Measurements from ENCODE around the gene KIF1B. TPM values are rescaled to one million over a fixed set of nuclear protein-coding genes. Genes with fewer than 3 reads are reported as not detected.

KIF1B gene
- total RNA-seq, 2 experiments from 2014 or later: 13.4 to 13.9 TPM

GRCh38 chr1:10288029-10288615 is 77.8 kb downstream of the KIF1B start:
- no peak for DNase-seq
- H3K27me3 Mint-ChIP-seq: no peaks in the 10 kb centered on the region
- no peaks in the 10 kb centered on the region for H3K9me3 Mint-ChIP-seq
- no peak overlapping the region for H3K27ac Mint-ChIP-seq
- H3K4me3 Mint-ChIP-seq: no peak overlapping the region
- no peak for ATAC-seq (ENCODE audit: low read depth)
- POLR2A ChIA-PET: no interaction called here
- peaks cover 4% of the 10 kb centered on the region for H3K36me3 Mint-ChIP-seq
- H3K4me1 Mint-ChIP-seq: peaks cover 1% of the 10 kb centered on the region

DNA sequence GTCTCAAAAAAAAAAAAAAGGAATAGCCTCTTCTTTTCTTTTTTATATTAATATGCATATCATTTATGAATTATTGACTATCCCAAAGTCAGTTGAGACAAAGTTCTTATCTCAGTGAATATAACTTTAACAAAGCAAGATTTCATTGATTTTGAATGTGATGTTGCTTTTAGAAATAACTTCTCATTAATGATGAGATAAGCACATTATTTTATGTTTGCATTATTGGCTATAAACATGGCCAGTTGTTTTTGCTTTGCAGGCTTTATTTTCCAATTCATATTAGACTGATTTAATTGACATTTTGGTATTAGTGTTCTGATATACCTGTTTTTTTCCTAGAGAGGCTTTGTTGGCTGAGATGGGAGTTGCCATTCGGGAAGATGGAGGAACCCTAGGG is 81.3 kb downstream of the KIF1B start:
- peaks cover 7% of the 10 kb centered on the region for H3K36me3 Mint-ChIP-seq
- H3K27me3 Mint-ChIP-seq: no peaks in the 10 kb centered on the region
- no peaks in the 10 kb centered on the region for H3K9me3 Mint-ChIP-seq
- no peak for DNase-seq
- no peaks in the 10 kb centered on the region for H3K4me1 Mint-ChIP-seq
- POLR2A ChIA-PET: no interaction called here
- no peak overlapping the region for H3K4me3 Mint-ChIP-seq
- H3K27ac Mint-ChIP-seq: no peak overlapping the region
- ATAC-seq (ENCODE audit: low read depth): no peak

DNA sequence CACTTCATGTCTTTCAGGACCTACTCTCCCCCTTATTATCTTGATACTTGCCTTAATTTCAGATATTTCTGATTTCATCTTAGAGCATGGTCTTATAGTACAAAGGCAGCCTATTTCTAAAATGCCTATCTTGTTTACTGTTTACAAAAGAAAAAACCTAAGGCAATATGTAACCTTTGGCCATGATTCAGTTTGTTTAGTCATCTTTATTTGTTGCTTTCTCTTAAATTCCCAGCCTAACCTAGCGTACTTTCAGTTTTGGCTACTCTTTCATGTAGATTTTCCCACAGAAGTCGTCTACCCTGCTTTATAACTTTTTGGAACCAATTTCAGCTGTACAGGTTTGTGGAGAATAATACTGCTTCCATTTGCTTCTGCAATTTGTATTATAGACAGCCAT is 81.8 kb downstream of the KIF1B start:
- peaks cover 10% of the 10 kb centered on the region for H3K36me3 Mint-ChIP-seq
- ATAC-seq (ENCODE audit: low read depth) (no peak), DNase-seq (no peak)
- no peak overlapping the region for H3K27ac Mint-ChIP-seq
- no peaks in the 10 kb centered on the region for H3K4me1 Mint-ChIP-seq
- no peaks in the 10 kb centered on the region for H3K9me3 Mint-ChIP-seq
- no peaks in the 10 kb centered on the region for H3K27me3 Mint-ChIP-seq
- POLR2A ChIA-PET: no interaction called here
- H3K4me3 Mint-ChIP-seq: no peak overlapping the region

DNA sequence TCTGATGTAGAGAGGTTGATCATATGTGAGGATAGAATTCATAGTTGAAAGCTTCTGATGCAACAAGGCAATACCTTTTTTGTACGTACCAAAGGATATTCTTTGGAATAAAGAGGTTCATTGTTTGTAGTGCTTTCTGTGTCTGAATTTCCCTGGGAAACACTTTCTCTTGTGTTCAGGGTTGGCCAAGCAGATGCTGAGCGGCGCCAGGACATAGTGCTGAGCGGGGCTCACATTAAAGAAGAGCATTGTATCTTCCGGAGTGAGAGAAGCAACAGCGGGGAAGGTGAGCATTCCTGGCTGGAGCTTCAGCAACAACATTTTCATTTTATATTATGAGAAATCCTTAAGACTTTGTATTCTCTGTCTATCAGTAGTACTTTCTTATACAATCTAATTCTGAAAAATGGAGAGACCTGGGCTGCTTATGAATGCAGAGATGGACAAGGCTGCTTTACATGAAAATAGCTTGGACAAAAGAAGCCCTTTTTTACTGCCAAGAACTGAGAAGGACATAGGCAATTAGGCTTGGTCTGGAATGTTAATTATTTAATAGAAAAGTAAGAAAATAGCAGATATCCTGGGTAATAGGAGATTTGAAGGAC is 85.2 kb downstream of the KIF1B start:
- POLR2A ChIA-PET: no interaction called here
- H3K4me3 Mint-ChIP-seq: no peak overlapping the region

GRCh38 chr1:10299151-10299550 is 88.8 kb downstream of the KIF1B start:
- DNase-seq (no peak), ATAC-seq (ENCODE audit: low read depth) (no peak)
- Mint-ChIP-seq H3K4me3 (no peak overlapping the region), H3K27ac (no peak overlapping the region), H3K9me3 (no peaks in the 10 kb centered on the region), H3K27me3 (no peaks in the 10 kb centered on the region), H3K4me1 (no peaks in the 10 kb centered on the region), H3K36me3 (peaks cover 17% of the 10 kb centered on the region)
- POLR2A ChIA-PET: no interaction called here

More for the DNA sequence above, 85.2 kb downstream of the KIF1B start:
- no peak for ATAC-seq (ENCODE audit: low read depth)
- Mint-ChIP-seq H3K27me3 (no peaks in the 10 kb centered on the region), H3K36me3 (peaks cover 15% of the 10 kb centered on the region), H3K4me1 (no peaks in the 10 kb centered on the region), H3K9me3 (no peaks in the 10 kb centered on the region), H3K27ac (no peak overlapping the region)
- no peak for DNase-seq

DNA sequence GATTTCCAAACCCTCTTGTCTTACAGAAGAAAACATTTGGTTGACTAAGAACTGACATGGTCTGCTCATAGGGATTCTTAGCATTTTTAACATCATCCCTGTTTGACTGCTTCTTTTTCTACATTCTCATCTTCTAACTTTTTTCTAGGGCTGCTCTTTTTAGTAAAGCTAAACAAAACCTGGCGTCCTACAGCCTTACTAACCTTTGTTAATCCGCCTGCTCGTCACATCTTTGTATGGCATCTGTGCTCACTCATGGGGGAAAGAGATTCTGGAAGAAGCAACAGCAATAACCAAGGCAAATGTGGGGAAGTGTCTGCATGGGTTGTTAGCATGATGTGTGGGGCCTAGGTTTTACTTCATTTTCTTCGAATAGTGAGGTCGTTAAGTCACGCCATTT is 92.0 kb downstream of the KIF1B start:
- POLR2A ChIA-PET: no interaction called here
- ATAC-seq (ENCODE audit: low read depth) (no peak), DNase-seq (no peak)
- H3K4me1 Mint-ChIP-seq: no peaks in the 10 kb centered on the region
- peaks cover 12% of the 10 kb centered on the region for H3K36me3 Mint-ChIP-seq
- H3K27me3 Mint-ChIP-seq: no peaks in the 10 kb centered on the region
- no peak overlapping the region for H3K27ac Mint-ChIP-seq
- H3K4me3 Mint-ChIP-seq: no peak overlapping the region
- no peaks in the 10 kb centered on the region for H3K9me3 Mint-ChIP-seq

DNA sequence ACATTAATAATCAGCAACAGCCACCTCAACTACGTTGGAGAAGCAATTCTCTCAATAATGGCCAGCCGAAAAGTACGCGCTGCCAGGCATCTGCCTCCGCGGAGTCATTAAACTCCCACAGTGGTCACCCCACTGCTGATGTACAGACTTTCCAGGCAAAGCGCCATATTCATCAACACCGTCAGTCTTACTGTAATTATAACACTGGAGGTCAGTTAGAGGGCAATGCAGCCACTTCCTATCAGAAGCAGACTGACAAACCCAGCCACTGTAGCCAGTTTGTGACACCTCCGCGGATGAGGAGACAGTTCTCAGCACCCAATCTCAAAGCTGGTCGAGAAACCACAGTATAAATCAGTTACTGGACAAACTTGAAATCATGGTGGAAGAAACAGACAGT is 93.9 kb downstream of the KIF1B start:
- H3K27ac Mint-ChIP-seq: no peak overlapping the region
- H3K4me3 Mint-ChIP-seq: no peak overlapping the region
- no peaks in the 10 kb centered on the region for H3K27me3 Mint-ChIP-seq
- ATAC-seq (ENCODE audit: low read depth) (no peak), DNase-seq (no peak)
- POLR2A ChIA-PET: no interaction called here
- H3K4me1 Mint-ChIP-seq: peaks cover 3% of the 10 kb centered on the region
- peaks cover 6% of the 10 kb centered on the region for H3K36me3 Mint-ChIP-seq
- no peaks in the 10 kb centered on the region for H3K9me3 Mint-ChIP-seq

DNA sequence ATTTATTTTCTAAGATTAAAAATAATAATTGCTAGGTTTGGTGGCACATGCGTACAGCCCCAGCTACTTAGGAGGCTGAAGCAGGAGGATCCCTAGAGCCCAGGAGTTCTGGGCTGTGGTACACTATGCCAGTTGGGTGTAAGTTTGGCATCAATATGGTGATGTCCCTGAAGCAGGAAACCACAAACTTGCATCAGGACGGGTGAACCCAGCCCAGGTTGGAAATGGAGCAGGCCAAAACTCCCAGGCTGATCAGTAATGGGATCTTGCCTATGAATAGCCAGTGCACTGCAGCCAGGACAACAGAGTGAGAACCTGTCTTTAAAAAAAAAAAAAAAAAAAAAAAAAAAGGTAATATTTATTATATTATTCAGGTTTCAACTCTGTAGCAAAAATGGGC is 96.1 kb downstream of the KIF1B start:
- Mint-ChIP-seq H3K4me3 (no peak overlapping the region), H3K27ac (no peak overlapping the region), H3K4me1 (peaks cover 3% of the 10 kb centered on the region), H3K27me3 (no peaks in the 10 kb centered on the region), H3K36me3 (peaks cover 6% of the 10 kb centered on the region), H3K9me3 (no peaks in the 10 kb centered on the region)
- no peak for ATAC-seq (ENCODE audit: low read depth)
- POLR2A ChIA-PET: no interaction called here
- DNase-seq: no peak

- H3K36me3 Mint-ChIP-seq: peaks cover 9% of the 10 kb centered on the region
- H3K9me3 Mint-ChIP-seq: no peaks in the 10 kb centered on the region
- H3K4me3 Mint-ChIP-seq: no peak overlapping the region
- H3K4me1 Mint-ChIP-seq: peaks cover 3% of the 10 kb centered on the region
- POLR2A ChIA-PET: no interaction called here
- DNase-seq (no peak), ATAC-seq (ENCODE audit: low read depth) (no peak)
- no peak overlapping the region for H3K27ac Mint-ChIP-seq
- H3K27me3 Mint-ChIP-seq: no peaks in the 10 kb centered on the region
Observed at GRCh38 chr1:10308001-10308400, 97.6 kb downstream of the KIF1B start.

DNA sequence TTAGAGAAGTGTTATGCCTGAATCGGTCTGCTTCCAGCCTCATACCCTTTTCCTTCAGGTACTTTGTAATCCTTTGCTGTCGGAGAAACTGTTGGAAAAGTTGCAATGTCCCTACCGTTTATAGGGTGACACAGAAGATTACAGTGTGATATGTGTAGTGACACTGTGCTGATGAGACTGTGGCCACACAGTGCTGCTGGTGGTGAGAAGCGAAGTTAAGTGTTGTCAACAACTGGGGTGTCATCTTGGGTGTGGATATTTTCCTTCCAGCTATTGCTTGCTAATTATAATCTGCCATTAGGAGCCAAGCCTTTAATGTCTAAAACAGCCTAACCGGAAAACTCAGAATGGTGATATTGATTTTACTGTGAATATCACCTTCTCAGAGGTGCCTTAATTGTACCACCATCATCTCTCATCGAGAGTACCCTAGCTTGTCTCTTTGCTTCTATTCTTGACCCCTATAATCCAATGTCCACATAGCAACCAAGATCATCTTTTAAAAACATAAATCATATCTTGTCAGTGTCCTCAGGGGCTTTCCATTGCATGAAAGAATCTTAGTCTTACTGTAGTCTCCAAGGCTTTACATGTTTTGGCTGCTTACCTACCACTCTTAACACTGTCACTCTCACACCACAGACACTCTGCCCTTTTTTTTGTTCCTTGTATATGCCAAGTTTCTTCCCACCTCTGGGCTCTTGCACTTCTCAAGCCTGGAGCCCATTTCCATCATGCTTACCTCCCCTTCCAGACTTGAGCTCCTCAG is 99.1 kb downstream of the KIF1B start:
- Mint-ChIP-seq H3K4me3 (no peak overlapping the region), H3K27ac (no peak overlapping the region), H3K9me3 (no peaks in the 10 kb centered on the region), H3K4me1 (peaks cover 3% of the 10 kb centered on the region), H3K27me3 (no peaks in the 10 kb centered on the region), H3K36me3 (peaks cover 5% of the 10 kb centered on the region)
- POLR2A ChIA-PET: no interaction called here
- no peak for ATAC-seq (ENCODE audit: low read depth)
- no peak for DNase-seq

- no peaks in the 10 kb centered on the region for H3K9me3 Mint-ChIP-seq
- H3K27ac Mint-ChIP-seq: no peak overlapping the region
- H3K36me3 Mint-ChIP-seq: peaks cover 5% of the 10 kb centered on the region
- H3K27me3 Mint-ChIP-seq: no peaks in the 10 kb centered on the region
- DNase-seq: no peak
- peaks cover 7% of the 10 kb centered on the region for H3K4me1 Mint-ChIP-seq
- H3K4me3 Mint-ChIP-seq: no peak overlapping the region
- no peak for ATAC-seq (ENCODE audit: low read depth)
- POLR2A ChIA-PET: no interaction called here
Observed at GRCh38 chr1:10316752-10317151, 106.4 kb downstream of the KIF1B start.

DNA sequence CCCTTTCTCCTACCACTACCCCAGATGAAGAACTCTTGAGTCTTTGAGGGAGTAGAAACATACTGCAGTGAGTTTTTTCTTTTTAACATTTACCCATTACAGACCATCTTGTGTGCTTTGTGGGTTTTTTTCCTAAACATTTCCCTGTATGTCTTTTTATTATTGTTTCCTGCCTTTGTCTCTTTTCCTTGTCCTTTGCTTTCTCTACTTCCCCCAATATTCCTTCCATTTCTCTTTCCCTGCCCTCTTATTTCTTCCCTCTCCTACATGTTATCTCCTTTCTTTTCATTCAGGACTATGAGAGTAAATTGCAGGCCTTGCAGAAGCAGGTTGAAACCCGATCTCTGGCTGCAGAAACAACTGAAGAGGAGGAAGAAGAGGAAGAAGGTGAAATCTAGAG is 109.4 kb downstream of the KIF1B start:
- Mint-ChIP-seq H3K36me3 (peaks cover 8% of the 10 kb centered on the region), H3K27ac (no peak overlapping the region), H3K27me3 (no peaks in the 10 kb centered on the region), H3K4me3 (no peak overlapping the region), H3K4me1 (peaks cover 7% of the 10 kb centered on the region), H3K9me3 (no peaks in the 10 kb centered on the region)
- DNase-seq: no peak
- no peak for ATAC-seq (ENCODE audit: low read depth)
- POLR2A ChIA-PET: no interaction called here

DNA sequence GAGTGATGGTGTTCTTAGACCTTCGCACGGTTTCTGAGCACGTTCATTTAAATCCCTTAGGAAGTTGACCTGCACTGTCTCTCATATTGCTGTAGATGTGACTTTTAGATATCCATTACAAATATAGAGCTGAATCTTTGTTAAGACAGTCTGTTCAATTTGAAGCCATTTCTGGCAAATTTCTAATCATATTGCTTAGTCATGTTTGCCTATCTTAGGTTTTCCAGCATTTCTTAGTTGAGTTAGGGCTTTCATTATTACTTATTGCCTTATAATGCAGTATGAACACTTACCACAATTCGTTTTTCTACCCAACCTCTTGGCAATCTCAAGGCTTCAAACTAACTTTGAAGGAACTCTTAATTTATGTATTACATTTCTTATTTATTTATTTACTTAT is 110.0 kb downstream of the KIF1B start:
- Mint-ChIP-seq H3K9me3 (no peaks in the 10 kb centered on the region), H3K4me1 (peaks cover 7% of the 10 kb centered on the region), H3K27ac (no peak overlapping the region), H3K4me3 (no peak overlapping the region), H3K36me3 (peaks cover 8% of the 10 kb centered on the region), H3K27me3 (no peaks in the 10 kb centered on the region)
- DNase-seq: no peak
- ATAC-seq (ENCODE audit: low read depth): no peak
- POLR2A ChIA-PET: no interaction called here

DNA sequence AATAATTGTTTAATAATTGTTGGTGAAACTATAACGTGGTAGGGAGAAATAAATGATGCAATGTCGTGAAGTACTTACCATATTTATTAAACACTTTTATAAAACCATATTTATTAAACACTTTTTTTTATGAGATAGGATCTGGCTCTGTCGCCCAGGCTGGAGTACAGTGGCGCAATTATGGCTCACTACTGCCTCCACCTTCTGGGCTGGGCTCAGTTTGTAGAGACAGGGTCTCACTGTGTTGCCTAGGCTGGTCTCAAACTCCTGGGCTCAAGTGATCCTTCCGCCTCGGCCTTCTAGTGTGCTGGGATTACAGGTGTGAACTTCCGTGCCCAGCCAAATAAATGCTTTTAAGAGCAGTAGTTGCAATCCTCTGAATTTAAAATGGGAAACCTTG is 112.5 kb downstream of the KIF1B start:
- peaks cover 8% of the 10 kb centered on the region for H3K4me1 Mint-ChIP-seq
- POLR2A ChIA-PET: no interaction called here

More for the DNA sequence above, 112.5 kb downstream of the KIF1B start:
- Mint-ChIP-seq H3K36me3 (peaks cover 13% of the 10 kb centered on the region), H3K27me3 (no peaks in the 10 kb centered on the region), H3K27ac (no peak overlapping the region), H3K4me3 (no peak overlapping the region), H3K9me3 (no peaks in the 10 kb centered on the region)
- DNase-seq (no peak), ATAC-seq (ENCODE audit: low read depth) (no peak)
